Eye (tissue), 1 donor: ENCODE data around the gene PTPRN2.
A peak's percentile ranks its signal among the peaks of the same experiment; 100 is the strongest.

Experiments used
- DNase-seq: peaks from one replicate; pipeline ENCODE4 v3.0.0-alpha.2; 2015

The PTPRN2 gene

DNA sequence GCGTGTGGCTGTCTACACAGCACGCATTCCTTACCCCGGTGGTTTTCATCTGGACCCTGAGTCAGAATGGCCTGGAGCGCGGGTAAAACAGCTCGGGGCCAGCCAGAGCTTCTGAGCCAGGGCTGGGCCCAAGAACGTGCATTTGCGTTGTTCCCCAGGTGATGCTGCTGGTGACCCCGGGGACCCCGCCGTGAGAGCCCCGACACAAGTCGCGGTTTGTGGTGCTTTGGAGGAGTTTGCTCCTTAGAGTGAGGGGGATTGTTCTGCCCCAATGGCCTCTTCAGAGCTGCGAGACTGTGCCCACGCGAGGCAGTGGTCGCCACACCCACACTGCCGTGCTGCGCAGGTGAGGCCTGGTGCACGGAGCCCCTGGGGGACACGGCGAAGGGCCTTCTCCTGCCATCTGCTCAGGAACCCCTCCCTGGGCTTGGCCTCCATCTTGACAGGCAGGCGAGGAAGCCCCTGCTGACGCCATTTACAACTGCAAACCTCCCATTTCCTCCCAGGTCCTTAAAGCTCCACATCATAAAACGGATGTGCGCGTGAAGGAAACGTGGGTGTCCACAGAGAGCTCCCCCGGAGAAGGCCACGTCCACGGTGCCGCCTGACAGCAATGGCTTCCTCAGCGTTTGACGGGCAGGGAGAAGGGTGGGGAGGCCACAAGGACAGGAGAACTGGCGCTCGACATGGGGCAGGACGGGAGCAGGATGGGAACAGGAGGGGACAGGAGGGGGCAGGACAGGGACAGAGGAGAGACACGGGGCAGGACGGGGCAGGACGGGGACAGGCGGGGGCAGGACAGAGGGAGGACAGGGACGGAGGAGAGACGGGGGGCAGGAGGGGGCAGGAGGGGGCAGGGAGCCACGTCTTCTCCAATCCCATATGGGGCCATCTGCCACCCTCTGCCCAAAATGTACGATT, 773.6 kb downstream of the PTPRN2 start:
- DNase-seq: no peak

DNA sequence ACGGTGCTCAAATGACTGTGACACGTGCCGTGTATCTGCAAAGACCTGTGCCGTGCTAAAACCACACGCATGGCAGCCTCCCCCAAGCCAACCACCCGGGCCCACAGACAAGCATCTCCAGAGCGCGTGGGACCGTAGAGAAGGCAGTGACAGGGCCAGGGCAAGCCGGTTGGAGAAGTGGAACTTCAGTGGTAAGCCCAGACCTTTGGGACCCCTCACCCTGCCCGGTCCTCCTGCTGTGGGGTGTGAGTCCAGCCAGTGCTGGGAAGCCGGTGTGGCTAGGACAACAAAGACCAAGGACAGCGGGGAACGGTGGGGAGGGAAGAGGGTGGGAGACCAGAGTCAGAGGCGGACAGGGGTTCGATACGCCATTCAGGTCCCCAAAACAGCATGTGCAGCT, 774.6 kb downstream of the PTPRN2 start:
- DNase-seq: no peak

DNA sequence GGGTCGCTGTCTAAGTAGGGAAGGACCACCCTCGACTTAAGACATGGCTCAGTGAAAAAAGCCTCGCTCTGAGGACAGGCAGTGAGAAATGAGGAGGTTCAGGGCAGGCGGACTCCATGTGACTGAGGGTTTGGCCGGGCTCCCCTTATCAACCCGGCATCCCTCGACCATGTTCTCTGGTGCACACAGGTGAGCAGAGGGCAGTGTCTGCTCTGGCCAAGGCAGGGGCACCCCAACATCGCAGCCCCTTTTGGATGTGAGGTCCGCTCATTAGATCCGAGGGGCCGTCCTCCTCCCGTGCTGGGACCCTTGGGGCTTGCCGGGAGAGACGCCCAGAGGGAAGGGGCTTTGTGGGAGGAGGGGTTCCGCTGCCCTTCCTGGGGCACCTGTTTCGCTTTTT, 775.7 kb downstream of the PTPRN2 start:
- no peak for DNase-seq

DNA sequence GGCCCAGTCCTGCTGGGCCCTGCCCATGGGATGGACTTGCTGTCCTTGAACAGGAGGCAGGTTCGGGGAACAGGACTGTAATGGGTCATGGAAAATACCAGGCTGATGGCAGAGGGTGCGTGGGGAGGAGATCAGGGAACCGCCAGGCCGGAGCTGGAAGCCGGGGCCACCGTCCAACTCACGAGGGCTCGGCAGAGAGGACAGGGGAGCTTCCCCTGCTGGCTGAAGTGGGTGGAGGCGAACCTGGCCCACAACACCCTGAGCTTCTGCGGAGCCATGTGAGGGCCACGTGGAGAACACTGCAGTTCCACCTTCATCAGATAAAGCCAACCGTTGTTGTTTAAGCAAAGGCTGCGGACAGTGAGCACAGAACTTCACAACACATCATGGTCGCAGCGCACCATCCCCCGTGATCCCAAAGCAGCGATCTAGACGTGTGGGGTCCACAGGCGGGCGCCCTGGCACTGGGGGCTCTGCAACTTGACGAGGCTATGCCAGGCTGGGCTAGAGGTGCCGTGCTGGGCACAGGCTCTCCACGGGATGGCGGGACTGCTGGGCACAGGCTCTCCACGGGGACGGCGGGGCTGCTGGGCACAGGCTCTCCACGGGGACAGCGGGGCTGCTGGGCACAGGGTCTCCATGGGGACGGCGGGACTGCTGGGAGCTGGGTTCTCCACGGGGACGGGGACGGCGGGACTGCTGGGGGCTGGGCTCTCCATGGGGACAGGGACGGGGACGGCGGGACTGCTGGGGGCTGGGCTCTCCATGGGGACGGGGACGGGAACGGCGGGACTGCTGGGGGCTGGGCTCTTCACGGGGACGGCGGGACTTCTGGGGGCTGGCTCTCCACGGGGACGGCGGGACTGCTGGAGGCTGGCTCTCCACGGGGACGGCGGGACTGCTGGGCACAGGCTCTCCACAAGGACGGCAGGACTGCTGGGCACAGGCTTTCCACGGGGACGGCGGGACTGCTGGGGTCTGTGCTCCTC, 777.5 kb downstream of the PTPRN2 start:
- DNase-seq: no peak

DNA sequence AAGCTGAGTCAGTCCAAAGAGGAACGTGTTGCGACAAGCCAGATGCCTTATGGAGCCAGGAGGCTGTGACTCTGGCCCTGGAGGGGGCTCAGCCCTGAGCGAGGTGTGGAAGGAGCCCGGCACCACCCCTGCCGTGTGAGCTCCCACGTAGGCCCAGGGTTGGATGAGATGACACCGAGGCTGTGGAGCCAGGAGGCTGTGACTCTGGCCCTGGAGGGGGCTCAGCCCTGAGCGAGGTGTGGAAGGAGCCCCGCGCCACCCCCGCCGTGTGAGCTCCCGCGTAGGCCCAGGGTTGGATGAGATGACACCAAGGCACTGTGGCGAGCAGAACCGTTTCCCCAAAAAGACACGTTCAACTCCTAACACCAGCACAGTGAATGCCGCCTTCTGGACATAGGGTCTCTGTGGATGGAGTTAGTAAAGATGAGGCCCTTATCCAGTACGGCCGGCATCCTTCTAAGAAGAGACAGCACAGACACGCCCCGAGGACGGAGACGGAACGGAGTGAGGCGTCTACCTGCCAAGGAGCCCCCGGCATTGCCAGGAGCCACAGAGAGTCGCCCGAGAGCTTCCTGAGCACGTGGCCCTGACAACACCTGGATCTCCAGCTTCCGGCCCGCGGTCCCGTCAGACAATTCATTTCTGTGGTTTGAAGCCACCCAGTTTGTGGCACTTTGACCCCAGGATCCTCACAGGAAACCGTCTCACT, 778.3 kb downstream of the PTPRN2 start:
- DNase-seq: no peak

DNA sequence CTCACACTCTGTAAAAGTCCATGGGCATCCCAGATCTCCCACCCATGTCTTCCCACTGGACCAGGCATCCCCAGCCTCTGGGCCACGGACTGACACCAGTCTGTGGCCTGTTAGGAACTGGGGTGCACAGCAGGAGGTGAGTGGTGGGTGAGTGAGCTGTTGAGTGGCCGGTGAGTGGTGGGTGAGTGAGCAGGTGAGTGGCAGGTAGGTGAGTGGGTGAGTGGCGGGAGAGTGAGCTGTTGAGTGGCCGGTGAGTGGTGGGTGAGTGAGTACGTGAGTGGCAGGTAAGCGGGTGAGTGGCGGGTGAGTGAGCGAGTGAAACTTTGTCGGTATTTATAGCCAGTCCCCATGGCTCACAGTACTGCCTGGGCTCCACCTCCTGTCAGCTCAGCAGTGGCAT, 779.6 kb downstream of the PTPRN2 start:
- no peak for DNase-seq

DNA sequence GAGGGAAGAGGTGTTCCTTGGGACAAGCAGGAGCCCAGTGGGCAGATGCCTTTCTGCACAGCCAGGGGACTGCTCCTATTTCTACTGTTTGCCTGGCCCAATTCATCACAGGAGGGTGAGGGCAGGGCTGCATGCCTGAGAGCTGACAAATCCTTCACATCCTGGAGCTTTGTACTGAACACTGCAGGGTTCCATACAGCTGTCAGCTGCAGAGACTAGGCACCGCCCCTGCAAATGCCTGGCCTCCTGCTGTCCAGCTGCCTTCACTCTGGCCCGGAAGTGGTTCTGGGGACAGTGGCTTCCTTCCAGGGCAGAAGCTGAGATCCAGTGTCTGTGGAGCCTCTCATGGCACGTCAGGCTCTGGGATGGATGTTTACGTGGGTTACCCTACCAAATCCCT, 780.1 kb downstream of the PTPRN2 start:
- peak; percentile 66 for DNase-seq

DNA sequence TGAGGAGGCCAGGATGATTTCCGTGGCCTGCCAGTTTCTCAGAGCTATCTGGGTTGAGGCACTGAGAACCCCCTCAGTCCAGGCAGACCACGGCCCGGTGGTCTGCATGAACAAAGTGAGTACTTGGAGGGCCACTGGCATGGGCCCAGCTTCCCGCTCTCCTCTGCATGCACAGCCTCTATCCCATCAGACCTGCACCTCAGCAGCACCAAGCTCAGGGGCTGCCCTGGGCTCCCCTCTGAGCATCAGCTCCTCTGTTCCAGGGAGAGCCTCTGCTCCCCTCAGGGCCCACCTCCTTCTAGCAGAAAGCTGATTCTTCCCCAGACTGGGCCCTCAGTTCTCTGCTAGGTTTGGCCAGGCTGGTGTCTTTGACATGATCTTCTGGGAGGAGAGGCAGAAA, 780.9 kb downstream of the PTPRN2 start:
- DNase-seq: no peak

DNA sequence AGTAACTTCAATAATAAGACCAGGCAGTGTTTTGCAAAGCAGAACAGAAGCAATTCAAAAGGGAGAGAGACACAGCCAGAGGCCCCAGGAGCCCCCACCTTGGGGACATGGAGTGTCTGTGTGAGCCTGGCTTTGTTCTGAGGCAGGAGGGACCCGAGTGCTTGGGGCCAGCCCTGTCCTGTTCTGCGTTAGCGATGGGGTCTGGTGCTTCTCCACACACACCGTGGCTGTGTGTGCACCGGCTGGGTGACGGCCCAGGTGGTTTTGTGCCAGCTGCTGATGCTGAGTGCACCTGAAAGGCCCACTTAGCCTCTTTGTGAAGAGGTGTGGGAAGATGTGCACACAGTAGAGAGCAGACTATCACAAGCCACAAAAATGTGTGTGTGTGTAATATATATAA, 781.9 kb downstream of the PTPRN2 start:
- DNase-seq: no peak

DNA sequence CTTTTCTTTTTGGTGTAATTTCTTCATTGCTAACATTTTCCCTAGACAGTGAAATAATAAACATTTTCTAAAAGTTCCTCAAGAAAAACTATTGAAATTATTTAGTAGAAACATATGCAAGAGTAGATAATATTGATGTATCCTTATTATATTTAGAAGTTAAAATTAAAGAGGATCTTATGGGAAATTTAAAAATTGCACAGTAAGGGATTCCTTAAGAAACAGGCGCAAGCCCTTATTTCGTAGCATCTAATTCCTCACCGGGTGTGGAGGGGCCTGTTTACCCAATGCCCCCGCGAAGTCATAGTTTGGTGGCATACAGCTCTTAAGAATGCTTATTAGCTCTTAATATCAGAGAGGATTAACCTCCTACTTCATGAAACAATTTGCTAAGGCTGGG, 783.7 kb downstream of the PTPRN2 start:
- DNase-seq: no peak

DNA sequence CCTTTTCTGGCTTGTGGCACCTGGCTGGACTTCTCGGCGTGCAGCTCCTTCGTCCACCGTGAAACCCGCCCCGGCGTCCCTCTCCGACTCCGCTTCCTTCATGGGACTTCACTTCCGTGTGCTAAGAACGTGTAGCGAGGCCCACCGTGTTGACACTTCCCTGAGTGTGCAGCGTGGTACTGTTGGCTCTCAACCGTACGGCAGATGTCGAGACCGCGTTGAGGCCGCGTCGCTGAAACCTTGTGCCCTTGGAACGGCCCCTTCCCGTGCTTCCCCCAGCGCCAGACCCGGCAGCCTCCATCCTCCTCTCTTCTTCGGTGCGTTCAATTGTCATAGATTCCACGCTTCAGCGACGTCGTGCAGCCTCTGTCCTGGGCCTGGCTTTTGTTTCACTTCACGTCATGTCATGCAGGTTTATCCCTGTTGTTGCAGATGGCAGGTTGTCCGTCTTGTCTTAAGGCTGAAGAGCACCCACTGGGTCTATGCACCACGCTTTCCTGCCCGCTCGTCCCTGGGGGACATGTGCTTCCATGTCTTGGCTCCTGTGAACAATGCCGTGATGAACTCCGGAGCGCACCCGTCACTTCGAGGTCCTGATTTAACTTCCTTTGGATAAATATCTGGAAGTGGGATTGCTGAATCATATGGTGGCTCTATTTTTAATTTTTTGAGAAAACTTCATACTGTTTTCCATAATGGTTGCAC, 785.5 kb downstream of the PTPRN2 start:
- DNase-seq: no peak

DNA sequence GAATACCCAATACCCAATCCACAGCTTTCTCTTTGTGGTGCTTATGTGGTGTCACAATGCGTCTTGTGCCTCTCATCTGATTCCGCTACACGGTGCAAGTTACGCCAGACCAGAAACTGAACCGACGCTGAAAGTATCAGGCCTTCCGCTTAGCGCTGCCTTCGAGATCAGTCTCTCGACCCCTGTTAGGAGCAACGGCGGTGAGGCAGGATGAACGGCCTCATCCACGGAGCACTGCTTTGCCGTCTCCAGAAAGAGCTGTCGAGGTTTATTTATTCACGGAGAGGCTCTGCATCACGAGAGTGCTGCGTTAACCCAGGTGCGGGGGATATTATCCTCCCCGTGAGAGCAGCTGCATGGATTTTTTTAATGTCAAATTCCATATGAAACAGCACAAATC, 786.5 kb downstream of the PTPRN2 start:
- DNase-seq: no peak

DNA sequence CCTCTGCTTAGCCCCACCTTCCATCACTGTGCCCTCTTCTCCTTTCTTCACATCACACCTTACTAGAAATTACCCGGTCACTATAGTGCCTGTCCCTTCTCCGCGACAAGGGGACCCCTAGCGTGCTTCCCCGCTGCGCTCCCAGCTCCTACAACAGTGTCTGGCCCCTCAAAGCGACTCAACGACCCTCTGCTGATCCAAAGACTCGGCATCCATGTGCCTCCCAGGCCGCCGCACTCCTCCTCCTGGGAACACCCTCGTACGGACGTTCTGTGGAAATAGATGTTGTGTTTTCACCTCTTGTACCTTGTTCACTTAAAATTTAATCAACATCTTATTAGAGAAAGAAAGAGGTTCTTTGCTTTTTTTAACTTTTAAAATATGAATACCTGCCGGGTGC, 787.3 kb downstream of the PTPRN2 start:
- DNase-seq: no peak

DNA sequence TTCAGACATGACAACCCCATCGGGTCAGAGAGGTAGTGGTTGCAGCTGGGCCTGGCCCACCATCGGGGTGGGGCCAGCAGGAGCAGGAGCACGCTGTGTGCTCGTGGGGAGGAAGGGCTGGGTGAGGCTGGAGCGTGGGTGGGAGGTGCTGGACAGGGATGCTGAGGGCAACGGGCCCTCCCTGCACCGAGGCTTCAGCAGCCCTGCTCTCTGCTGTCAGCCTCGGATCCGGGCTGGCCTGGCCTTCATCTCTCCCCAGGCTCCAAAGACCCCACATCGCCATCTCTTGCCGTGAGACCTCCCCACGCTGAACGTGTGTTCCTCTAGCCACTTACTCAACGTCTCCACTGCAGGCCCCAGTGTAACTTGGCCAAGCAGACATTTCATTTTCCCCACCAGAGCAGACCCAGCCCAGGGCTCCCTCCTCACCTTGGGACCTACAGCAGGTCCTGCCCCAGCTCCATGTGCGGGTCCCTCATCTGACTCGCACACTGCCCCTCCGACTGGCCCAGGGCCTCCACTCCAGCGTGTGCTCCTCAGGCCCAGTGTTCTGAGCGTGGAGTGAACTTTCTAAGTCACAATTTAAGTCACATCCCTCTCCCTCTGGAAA, 788.4 kb downstream of the PTPRN2 start:
- no peak for DNase-seq

DNA sequence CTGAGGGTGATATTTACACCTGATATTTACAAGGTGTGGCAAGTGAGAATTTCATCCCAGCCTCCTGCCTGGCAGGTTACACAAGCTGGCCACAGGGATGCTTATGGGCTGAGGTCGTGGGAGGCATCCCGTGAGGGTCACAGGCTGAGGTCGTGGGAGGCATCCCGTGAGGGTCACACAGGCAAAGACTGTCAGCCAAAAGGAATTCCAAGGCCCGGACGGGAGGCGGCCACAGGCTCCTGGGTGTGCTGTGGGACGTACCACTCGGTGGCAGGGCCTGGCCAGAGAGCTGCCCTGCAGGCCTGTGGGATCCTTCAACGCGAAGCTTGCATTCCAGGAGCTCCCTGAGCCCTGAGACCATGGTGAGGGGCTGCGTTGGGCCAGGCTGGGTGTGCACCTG, 790.3 kb downstream of the PTPRN2 start:
- DNase-seq: no peak

DNA sequence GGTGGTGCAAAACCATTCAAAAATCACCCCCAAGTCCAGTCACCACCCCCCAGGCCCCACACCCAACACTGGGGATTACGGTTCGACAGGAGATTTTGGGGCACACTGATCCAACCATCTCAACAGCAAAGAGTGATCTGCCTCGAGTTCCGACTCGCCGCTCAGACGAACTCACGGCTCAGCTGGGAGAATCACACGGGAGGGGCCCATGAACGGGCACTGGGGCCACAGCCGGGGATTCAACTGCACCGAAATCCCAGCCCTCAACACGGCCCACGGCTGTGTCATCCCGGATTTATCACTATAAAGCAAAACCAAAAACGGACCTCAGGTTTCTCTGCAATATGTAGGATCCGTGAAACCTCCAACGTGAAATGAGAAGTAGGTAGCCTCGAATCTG, 790.8 kb downstream of the PTPRN2 start:
- DNase-seq: no peak

DNA sequence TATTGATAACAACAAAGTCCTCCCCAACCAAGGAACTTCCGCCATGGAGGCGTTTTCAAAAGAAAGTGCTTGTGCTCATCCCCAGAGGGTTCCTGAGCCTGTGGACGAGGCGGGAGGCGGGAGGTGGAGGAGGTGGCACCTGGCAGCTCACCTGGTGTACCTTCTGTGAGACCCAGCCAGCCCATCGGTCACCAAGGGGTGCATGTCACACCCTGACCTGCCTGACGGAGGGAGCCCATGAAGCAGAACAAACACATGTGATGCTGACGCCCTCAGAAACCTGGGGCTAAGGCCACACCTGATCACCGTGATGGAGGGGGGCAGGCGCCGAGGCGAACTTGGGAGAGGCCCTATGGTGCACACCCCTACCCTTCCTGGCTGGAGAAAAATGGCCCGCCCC, 792.0 kb downstream of the PTPRN2 start:
- no peak for DNase-seq

DNA sequence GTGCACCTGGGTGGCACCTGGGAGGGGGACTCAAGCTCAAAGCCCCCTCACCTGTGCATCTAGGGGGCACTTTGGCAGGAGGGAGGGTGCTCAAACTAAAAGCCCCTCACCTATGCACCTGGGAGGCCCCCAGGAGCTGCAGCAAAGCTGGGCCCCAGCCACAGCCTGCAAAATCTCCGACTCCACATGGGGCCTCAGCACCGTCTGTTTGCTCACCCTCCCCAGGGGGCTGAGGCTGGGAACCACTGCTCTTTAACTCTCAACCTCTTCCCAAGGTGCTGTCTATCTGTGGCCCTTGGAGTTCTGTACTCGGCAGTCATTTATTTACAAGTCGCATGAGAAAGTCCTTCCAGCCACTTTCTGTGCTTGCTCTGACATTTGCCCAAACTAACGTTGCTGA, 792.4 kb downstream of the PTPRN2 start:
- DNase-seq: no peak

DNA sequence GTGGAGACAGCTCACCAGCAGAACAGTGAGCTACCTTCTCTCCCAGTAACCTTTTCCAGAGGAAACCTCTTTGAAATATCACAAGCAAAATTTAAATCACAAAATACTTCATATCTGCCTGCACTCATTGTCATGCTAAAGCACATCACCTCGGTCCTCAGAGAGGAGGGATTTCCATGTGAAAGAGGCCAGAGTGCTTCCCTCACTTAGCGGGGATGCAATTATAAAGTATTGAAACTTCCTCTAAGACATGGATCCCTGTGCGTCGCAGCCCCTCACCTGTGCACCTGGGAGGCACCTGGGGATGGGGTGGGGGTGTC, 792.9 kb downstream of the PTPRN2 start:
- DNase-seq: no peak

DNA sequence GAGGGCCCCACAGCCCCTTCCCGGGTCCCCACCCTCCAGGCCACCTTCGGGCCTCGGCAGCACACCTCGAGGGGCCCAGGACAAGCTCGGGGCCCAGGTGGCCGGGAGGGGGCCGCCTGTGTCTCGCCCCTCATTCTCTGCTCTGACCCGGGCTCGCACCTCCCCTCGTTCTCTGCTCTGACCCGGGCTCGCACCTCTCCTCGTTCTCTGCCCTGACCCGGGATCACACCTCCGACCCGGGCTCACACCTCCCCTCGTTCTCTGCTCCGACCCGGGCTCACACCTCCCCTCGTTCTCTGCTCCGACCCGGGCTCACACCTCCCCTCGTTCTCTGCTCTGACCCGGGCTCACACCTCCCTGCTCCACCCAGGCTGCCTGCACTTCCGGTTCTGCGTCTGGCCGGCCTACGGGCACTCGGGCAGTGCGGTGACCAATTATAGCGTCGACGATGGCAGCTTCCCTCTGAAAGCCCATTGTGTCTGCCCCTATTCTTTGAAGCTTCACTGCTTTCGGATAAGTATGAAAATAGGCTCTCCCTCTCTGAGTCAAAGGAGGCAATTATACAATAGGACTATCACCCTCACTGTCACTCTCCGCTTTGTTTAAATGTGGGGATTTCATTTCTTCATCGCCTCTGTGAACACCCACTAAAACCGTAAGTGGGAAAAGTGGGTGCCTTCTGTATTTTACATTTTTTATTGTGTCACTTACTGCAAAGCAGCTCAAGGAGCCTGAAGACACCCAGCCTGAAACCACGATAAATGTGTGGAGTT, 793.5 kb downstream of the PTPRN2 start:
- peak; percentile 87 for DNase-seq

DNA sequence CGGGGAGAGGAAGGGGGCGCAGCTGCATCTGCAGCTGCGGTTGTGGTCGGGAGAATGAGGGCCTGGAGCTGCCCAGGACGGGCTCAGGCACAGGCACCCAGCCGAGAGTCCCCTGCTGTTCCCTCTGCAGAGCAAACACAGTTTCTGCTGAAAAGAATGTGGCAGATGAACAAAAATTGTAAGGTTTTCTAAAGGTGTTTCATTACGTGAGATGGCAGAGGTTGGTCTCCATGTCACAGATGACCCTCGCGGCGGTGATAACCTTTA, 794.6 kb downstream of the PTPRN2 start:
- no peak for DNase-seq
